ENCODE measurements around the gene SLC41A1.

The SLC41A1 gene

GRCh38 chr1:205817988-205818387, 5.0 kb upstream of the SLC41A1 start:
- no peak for DNase-seq

GRCh38 chr1:205817364-205817763, 4.4 kb upstream of the SLC41A1 start:
- DNase-seq = no peak

DNA sequence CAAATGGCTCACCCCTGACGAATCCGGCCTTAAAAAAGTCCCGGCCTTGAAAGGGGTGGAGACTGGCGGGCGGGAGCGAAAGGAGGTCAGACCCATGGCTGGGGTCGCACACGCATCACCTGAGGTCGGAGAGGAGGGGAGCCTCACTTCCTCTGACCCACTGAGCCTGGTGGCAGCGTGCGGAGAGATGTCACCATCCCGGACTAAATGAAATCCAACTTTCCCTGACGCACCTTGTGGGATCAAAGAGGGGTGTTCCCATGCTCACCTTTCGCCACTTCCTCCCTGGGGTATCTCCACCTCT, 709 bp upstream of the SLC41A1 start:
- DNase-seq = no peak

DNA sequence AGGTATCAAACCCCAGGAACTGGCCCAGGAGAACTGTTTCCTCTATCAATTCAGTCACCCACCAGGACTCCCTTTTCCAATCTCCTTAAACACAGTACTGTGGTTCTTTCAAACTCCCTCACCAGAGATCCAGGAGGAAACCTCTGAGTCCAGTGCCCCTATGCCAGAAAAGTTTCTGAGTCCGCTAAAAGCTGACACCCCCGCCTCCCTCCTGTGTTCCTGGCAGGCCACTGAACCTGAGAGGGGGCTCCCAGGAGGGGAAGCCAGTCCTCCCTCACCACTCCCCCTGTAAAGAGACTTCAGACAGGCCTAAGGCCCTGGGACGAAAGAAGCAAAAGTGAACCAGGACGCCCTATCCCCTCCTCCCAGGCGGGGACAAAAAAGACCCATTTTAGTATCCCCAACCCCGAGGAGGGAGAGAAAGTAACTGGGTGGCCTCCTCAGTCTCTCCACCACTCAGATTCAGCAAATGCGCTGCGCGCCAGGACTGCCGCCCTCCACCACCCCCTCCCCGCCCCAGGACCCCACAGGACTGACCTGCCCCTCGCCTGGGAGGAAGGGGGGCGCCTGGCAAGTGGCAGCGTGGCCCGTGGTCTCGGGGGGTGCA, 624 bp downstream of the SLC41A1 start:
- peak; percentile 15 for DNase-seq

DNA sequence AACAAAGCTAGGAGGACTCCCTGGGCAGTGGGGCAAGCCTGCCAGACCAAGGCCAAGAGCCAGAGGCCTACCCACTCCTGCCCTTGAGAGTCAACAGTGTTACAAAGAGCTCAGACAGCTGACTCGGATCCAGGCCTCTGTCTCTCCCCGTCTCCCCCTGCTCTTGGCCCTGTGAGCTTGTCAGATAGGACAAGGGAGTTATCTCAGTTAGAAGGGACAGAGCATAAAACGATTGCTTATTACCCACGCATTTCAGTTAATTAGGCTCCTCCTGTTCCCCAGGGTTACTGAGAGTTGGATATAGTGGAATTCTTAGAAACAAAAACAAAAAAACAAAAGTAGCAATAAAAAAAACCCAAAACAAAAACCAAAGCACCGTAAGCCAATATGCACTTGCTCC, 1.3 kb downstream of the SLC41A1 start:
- DNase-seq = peak; percentile 88

- peak; percentile 62 for DNase-seq
Measured at GRCh38 chr1:205810448-205811157, 2.4 kb downstream of the SLC41A1 start.

GRCh38 chr1:205809942-205810345, 3.1 kb downstream of the SLC41A1 start:
- no peak for DNase-seq

GRCh38 chr1:205809469-205809868, 3.5 kb downstream of the SLC41A1 start:
- peak; percentile 12 for DNase-seq

GRCh38 chr1:205805082-205805711, 7.8 kb downstream of the SLC41A1 start:
- DNase-seq = peak; percentile 10

DNA sequence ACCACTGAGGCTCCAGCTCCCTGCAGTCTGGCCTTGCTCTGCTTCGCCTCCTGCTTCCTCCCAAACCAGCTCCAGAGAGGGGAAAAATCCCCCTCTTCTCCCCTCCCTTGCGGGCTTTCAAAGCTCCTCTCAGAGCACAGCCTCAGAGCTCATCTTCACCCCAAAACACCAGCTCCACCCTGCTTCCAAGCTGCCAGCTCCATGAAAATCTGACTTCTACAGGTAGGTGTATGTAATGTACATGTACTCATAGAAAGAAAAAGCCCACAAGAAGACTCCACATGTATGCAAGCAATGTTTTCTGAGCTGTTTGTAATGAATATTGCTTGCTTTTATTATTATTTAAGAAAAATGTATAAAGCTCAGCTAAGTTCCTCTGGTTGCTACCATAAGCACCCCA, 8.4 kb downstream of the SLC41A1 start:
- no peak for DNase-seq

- peak; percentile 54 for DNase-seq
Measured at GRCh38 chr1:205803986-205804385, 9.0 kb downstream of the SLC41A1 start.

DNA sequence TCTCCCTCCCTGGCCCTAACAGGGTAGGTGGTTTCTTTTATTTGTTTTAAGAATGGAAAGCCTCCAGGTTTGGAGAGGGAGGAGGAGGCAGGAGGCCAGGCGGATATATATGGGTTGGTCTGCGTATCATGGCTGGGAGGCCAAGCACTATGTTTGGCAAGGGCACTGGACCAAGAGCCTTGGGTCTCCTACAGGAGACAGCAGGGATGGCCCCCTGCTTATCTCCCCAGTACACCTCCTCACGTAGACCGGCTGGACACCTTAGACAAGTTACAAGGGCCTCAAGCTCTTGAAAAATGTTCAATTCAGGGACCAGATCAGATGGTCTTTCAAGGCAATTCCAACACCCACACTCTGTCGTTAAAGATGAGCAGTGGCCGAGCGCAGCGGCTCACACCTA, 10.9 kb downstream of the SLC41A1 start:
- peak; percentile 29 for DNase-seq

- no peak for DNase-seq
Measured at GRCh38 chr1:205800981-205801703, 11.9 kb downstream of the SLC41A1 start.

- no peak for DNase-seq
Measured at GRCh38 chr1:205800427-205800826, 12.6 kb downstream of the SLC41A1 start.

- no peak for DNase-seq
Measured at GRCh38 chr1:205798577-205798976, 14.4 kb downstream of the SLC41A1 start.

DNA sequence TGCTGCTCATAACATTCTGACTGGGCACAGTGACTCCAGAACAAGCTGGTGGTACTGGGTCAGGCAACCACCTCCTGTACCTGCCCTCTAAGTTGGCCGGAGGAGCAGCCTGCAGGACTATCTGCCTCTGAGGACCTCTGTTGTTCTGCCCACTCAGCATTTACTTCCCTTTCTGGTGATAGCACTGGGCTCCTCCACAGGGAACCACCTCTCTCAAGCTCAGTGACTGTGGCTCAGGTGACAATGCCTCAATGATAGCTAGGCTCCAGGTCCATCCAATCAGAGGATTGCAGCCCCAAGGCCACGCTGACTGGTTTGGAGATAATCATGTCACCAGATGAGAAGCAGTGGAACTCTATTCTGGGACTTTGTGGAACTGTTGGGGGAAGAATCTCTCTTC, 15.8 kb downstream of the SLC41A1 start:
- no peak for DNase-seq

GRCh38 chr1:205794011-205794730, 18.8 kb downstream of the SLC41A1 start:
- no peak for DNase-seq

GRCh38 chr1:205792961-205793673, 19.9 kb downstream of the SLC41A1 start:
- no peak for DNase-seq

DNA sequence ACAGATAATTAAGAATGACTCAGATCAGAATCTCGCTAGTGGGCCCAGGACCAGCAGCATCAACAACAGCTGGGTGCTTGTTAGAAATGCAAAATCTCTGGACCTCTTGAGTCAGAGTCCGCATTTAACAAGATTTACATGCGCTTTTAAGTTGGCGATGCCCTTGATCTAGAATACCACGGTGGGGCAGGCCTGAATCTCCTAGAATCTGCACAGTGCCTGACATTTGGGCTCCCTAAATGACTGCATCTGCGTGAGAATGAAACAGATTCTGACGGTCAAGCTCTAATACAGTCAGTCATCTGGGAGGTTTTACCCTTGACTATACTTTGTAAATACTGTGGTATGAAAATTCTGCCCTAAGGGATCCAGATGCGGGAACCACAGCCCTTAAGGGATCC, 20.5 kb downstream of the SLC41A1 start:
- no peak for DNase-seq

DNA sequence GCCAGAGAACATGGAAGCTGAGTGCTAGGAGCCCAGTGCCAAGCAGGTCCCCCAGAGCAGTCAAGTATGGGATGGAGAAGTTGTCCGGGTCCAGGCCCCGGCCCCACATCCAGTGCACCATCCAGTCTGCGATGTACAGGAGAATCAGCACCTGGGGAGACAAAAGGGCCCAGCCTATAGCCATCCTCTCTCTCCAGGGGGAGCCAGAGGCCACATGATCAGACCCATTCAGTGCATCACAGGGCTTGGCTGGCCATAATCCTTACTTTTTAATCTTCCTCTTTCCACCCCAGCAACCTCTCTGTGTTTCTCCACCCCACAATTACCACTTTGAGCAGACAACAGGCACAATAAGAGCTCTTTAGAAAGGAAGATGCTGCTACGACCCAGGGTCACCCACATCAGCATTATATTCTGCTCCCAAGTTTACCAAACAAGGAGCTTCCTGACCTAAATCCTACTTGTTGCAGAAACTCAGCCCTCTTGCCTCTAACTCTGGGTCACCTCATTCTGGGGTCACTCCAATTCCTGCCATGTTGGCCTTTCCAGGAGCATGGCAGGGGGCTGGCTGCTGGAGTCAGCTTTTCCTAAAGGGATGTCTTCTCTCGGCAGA, 21.3 kb downstream of the SLC41A1 start:
- DNase-seq = peak; percentile 71

- no peak for DNase-seq
Measured at GRCh38 chr1:205787287-205787916, 25.6 kb downstream of the SLC41A1 start.

- DNase-seq = no peak
Measured at GRCh38 chr1:205786601-205787000, 26.4 kb downstream of the SLC41A1 start.

Data from hematopoietic multipotent progenitor cell treated with erythropoietin and hydrocortisone succinate and interleukin-3 and kit ligand, for 8 days (in vitro differentiated cells).